Activated CD8-positive, alpha-beta memory T cell treated with anti-CD3 and anti-CD28 coated beads, Interleukin-2, amount 50 U/mL, for 4 hours (primary cell): ENCODE measurements around the gene IGSF23.

Source experiments
- DNase-seq: peaks from one replicate; pipeline ENCODE4 v3.0.0-alpha.2; 2020

The IGSF23 gene

GRCh38 chr19:44613295-44614178 is at the start of gene IGSF23:
TSS of gene IGSF23 (plus strand) at chr19:44613563. CDS start at chr19:44613646, 83 bp downstream.
- no peak for DNase-seq

- DNase-seq: no peak
Measured at GRCh38 chr19:44566984-44567383, 46.4 kb upstream of the IGSF23 start.

GRCh38 chr19:44567745-44568144 is 45.6 kb upstream of the IGSF23 start:
- DNase-seq: no peak

GRCh38 chr19:44570603-44570983 is 42.8 kb upstream of the IGSF23 start:
- DNase-seq: no peak

- peak; percentile 24 for DNase-seq
Measured at GRCh38 chr19:44570984-44571684, 42.2 kb upstream of the IGSF23 start.

GRCh38 chr19:44571830-44572580 is 41.4 kb upstream of the IGSF23 start:
- no peak for DNase-seq

GRCh38 chr19:44572581-44572900 is 40.8 kb upstream of the IGSF23 start:
- no peak for DNase-seq

GRCh38 chr19:44573183-44573582 is 40.2 kb upstream of the IGSF23 start:
- no peak for DNase-seq

GRCh38 chr19:44573627-44574026 is 39.7 kb upstream of the IGSF23 start:
- DNase-seq: no peak

- DNase-seq: no peak
Measured at GRCh38 chr19:44574186-44574950, 39.0 kb upstream of the IGSF23 start.

- no peak for DNase-seq
Measured at GRCh38 chr19:44575116-44575700, 38.2 kb upstream of the IGSF23 start.

- DNase-seq: no peak
Measured at GRCh38 chr19:44576843-44577565, 36.4 kb upstream of the IGSF23 start.

- no peak for DNase-seq
Measured at GRCh38 chr19:44577566-44577874, 35.8 kb upstream of the IGSF23 start.

GRCh38 chr19:44579663-44580365 is 33.5 kb upstream of the IGSF23 start:
- no peak for DNase-seq

GRCh38 chr19:44580366-44580895 is 32.9 kb upstream of the IGSF23 start:
- no peak for DNase-seq

- DNase-seq: no peak
Measured at GRCh38 chr19:44581288-44581687, 32.1 kb upstream of the IGSF23 start.

- no peak for DNase-seq
Measured at GRCh38 chr19:44582581-44583265, 30.6 kb upstream of the IGSF23 start.

- DNase-seq: no peak
Measured at GRCh38 chr19:44585371-44586133, 27.8 kb upstream of the IGSF23 start.

GRCh38 chr19:44587963-44588770 is 25.2 kb upstream of the IGSF23 start:
- DNase-seq: no peak
